ENCODE measurements around the gene BRCC3.
"Not testable (repeated sequence)": the region's sequence is repeated elsewhere in the genome, so short reads cannot be mapped to it uniquely, and the experiment has no call there.

Gene BRCC3

GRCh38 chrX:155143959-155144548 is 72.7 kb downstream of the BRCC3 start:
- DNase-seq (ENCODE audit: low read depth in 3 of 3): no peak

- DNase-seq (ENCODE audit: low read depth in 3 of 3): no peak
Measured at GRCh38 chrX:155144926-155145325, 73.6 kb downstream of the BRCC3 start.

- DNase-seq (ENCODE audit: low read depth in 3 of 3): not testable (repeated sequence)
Measured at GRCh38 chrX:155147612-155148011, 76.3 kb downstream of the BRCC3 start.

GRCh38 chrX:155148166-155148565 is 76.9 kb downstream of the BRCC3 start:
- not testable (repeated sequence) for DNase-seq (ENCODE audit: low read depth in 3 of 3)

GRCh38 chrX:155148724-155149537 is 77.6 kb downstream of the BRCC3 start:
- peak; percentile 0 to 3 (median 1) for DNase-seq (ENCODE audit: low read depth in 3 of 3)

GRCh38 chrX:155169881-155170280 is 98.6 kb downstream of the BRCC3 start:
- no peak for DNase-seq (ENCODE audit: low read depth in 3 of 3)

Measured in stimulated activated CD4-positive, alpha-beta T cell treated with anti-CD3 and anti-CD28 coated beads, TNF-alpha, amount 100 ng/mL, for 24 hours (primary cell).